Measurements from ENCODE around the gene RGS14. TPM values are rescaled to one million over a fixed set of nuclear protein-coding genes. Genes with fewer than 3 reads are reported as not detected.

RGS14 gene
- total and polyA plus RNA-seq, 2 experiments from 2014 or later, result 23.5 to 37.9 TPM

DNA sequence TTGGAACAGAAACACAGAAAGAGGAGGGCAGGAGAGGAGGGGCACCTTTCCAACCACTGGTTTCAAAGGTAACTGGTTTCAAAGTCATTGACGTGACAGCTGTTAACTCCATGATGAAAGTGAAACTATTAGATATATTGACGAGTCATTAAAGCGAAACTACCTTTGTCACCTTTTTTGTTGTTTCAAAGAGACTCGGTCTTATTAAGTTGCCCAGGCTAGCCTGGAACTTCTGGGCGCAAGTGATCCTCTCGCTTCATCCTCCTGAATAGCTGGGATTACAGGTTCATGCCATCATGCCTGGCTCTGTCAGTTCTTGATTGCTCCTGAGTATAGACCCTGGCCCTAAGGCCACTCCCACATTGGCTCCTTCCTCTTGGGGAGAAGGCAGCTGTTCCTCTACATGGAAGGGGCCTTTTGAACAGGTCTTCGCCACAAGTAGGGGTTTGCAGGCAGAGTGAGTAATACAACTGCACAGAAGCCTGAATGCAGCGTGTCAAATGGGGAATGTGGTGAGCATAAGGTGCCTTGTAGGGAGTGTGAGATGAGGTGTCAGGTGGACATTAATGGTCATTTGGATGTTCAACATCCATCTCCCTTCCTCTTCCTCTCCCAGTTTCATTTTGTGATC is 55.0 kb downstream of the RGS14 start:
- no peak overlapping the region for H2AFZ ChIP-seq
- no peak overlapping the region for H3K27ac ChIP-seq (ENCODE audit: low read depth)
- H3K27me3 Mint-ChIP-seq (ENCODE audit: insufficient read depth, low read depth, poor library complexity), result peaks cover 18% of the 10 kb centered on the region
- no peak overlapping the region for H3K4me2 ChIP-seq
- H3K4me1 ChIP-seq (ENCODE audit: insufficient read depth), result no peaks in the 10 kb centered on the region
- H3K9me2 ChIP-seq (ENCODE audit: insufficient read depth), result peaks cover 7% of the 10 kb centered on the region; the same call in 1 of the 2 replicates
- no peaks in the 10 kb centered on the region for H3K4me1 Mint-ChIP-seq
- no peaks in the 10 kb centered on the region for H3K36me3 ChIP-seq (ENCODE audit: insufficient read depth)
- H3K9me3 Mint-ChIP-seq, result no peaks in the 10 kb centered on the region
- H3K79me2 ChIP-seq (replicated peaks; ENCODE audit: insufficient read depth), result no peaks in the 10 kb centered on the region
- H3F3A ChIP-seq (replicated peaks; ENCODE audit: low read depth), result no peaks in the 10 kb centered on the region
- no peak overlapping the region for H3K27ac Mint-ChIP-seq
- DNase-seq (ENCODE audit: low spot score) (no peak), ATAC-seq (no peak)
- H4K20me1 ChIP-seq (replicated peaks; ENCODE audit: insufficient read depth), result no peaks in the 10 kb centered on the region
- TF ChIP-seq, protein P1, sequence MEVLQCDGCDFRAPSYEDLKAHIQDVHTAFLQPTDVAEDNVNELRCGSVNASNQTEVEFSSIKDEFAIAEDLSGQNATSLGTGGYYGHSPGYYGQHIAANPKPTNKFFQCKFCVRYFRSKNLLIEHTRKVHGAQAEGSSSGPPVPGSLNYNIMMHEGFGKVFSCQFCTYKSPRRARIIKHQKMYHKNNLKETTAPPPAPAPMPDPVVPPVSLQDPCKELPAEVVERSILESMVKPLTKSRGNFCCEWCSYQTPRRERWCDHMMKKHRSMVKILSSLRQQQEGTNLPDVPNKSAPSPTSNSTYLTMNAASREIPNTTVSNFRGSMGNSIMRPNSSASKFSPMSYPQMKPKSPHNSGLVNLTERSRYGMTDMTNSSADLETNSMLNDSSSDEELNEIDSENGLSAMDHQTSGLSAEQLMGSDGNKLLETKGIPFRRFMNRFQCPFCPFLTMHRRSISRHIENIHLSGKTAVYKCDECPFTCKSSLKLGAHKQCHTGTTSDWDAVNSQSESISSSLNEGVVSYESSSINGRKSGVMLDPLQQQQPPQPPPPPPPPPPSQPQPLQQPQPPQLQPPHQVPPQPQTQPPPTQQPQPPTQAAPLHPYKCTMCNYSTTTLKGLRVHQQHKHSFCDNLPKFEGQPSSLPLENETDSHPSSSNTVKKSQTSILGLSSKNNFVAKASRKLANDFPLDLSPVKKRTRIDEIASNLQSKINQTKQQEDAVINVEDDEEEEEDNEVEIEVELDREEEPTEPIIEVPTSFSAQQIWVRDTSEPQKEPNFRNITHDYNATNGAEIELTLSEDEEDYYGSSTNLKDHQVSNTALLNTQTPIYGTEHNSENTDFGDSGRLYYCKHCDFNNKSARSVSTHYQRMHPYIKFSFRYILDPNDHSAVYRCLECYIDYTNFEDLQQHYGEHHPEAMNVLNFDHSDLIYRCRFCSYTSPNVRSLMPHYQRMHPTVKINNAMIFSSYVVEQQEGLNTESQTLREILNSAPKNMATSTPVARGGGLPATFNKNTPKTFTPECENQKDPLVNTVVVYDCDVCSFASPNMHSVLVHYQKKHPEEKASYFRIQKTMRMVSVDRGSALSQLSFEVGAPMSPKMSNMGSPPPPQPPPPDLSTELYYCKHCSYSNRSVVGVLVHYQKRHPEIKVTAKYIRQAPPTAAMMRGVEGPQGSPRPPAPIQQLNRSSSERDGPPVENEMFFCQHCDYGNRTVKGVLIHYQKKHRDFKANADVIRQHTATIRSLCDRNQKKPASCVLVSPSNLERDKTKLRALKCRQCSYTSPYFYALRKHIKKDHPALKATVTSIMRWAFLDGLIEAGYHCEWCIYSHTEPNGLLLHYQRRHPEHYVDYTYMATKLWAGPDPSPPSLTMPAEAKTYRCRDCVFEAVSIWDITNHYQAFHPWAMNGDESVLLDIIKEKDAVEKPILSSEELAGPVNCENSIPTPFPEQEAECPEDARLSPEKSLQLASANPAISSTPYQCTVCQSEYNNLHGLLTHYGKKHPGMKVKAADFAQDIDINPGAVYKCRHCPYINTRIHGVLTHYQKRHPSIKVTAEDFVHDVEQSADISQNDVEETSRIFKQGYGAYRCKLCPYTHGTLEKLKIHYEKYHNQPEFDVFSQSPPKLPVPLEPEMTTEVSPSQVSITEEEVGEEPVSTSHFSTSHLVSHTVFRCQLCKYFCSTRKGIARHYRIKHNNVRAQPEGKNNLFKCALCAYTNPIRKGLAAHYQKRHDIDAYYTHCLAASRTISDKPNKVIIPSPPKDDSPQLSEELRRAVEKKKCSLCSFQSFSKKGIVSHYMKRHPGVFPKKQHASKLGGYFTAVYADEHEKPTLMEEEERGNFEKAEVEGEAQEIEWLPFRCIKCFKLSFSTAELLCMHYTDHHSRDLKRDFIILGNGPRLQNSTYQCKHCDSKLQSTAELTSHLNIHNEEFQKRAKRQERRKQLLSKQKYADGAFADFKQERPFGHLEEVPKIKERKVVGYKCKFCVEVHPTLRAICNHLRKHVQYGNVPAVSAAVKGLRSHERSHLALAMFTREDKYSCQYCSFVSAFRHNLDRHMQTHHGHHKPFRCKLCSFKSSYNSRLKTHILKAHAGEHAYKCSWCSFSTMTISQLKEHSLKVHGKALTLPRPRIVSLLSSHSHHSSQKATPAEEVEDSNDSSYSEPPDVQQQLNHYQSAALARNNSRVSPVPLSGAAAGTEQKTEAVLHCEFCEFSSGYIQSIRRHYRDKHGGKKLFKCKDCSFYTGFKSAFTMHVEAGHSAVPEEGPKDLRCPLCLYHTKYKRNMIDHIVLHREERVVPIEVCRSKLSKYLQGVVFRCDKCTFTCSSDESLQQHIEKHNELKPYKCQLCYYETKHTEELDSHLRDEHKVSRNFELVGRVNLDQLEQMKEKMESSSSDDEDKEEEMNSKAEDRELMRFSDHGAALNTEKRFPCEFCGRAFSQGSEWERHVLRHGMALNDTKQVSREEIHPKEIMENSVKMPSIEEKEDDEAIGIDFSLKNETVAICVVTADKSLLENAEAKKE (CRISPR knock-in tag; IDR thresholded peaks at IDR 0.05), result no peak
- no peak for TF ChIP-seq EZH2phosphoT487 (IDR thresholded peaks at IDR 0.05; ENCODE audit: unreplicated experiment)
- TF ChIP-seq, protein P2, sequence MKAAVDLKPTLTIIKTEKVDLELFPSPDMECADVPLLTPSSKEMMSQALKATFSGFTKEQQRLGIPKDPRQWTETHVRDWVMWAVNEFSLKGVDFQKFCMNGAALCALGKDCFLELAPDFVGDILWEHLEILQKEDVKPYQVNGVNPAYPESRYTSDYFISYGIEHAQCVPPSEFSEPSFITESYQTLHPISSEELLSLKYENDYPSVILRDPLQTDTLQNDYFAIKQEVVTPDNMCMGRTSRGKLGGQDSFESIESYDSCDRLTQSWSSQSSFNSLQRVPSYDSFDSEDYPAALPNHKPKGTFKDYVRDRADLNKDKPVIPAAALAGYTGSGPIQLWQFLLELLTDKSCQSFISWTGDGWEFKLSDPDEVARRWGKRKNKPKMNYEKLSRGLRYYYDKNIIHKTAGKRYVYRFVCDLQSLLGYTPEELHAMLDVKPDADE (IDR thresholded peaks at IDR 0.05), result no peak
- TF ChIP-seq, protein P3, sequence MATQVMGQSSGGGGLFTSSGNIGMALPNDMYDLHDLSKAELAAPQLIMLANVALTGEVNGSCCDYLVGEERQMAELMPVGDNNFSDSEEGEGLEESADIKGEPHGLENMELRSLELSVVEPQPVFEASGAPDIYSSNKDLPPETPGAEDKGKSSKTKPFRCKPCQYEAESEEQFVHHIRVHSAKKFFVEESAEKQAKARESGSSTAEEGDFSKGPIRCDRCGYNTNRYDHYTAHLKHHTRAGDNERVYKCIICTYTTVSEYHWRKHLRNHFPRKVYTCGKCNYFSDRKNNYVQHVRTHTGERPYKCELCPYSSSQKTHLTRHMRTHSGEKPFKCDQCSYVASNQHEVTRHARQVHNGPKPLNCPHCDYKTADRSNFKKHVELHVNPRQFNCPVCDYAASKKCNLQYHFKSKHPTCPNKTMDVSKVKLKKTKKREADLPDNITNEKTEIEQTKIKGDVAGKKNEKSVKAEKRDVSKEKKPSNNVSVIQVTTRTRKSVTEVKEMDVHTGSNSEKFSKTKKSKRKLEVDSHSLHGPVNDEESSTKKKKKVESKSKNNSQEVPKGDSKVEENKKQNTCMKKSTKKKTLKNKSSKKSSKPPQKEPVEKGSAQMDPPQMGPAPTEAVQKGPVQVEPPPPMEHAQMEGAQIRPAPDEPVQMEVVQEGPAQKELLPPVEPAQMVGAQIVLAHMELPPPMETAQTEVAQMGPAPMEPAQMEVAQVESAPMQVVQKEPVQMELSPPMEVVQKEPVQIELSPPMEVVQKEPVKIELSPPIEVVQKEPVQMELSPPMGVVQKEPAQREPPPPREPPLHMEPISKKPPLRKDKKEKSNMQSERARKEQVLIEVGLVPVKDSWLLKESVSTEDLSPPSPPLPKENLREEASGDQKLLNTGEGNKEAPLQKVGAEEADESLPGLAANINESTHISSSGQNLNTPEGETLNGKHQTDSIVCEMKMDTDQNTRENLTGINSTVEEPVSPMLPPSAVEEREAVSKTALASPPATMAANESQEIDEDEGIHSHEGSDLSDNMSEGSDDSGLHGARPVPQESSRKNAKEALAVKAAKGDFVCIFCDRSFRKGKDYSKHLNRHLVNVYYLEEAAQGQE (IDR thresholded peaks at IDR 0.05; ENCODE audit: unreplicated experiment), result no peak
- no peak for TF ChIP-seq NANOG (IDR thresholded peaks at IDR 0.05; ENCODE audit: borderline replicate concordance)
- no peak for TF ChIP-seq CTCF (conservative IDR thresholded peaks at IDR 0.05; ENCODE audit: low read depth in 2 of 2)
- no peak for TF ChIP-seq ZNF114 (CRISPR knock-in tag; IDR thresholded peaks at IDR 0.05)
- TF ChIP-seq EZH2 (IDR thresholded peaks at IDR 0.05; ENCODE audit: low read depth, unreplicated experiment), result no peak
- no peak for TF ChIP-seq CREB1 (CRISPR knock-in tag; IDR thresholded peaks at IDR 0.05; ENCODE audit: low read depth)
- no peak for TF ChIP-seq JUNB (IDR thresholded peaks at IDR 0.05; ENCODE audit: unreplicated experiment)
- no peak for TF ChIP-seq ZNF331 (CRISPR knock-in tag; IDR thresholded peaks at IDR 0.05; ENCODE audit: low read depth)
- TF ChIP-seq STAT1 (IDR thresholded peaks at IDR 0.05; ENCODE audit: unreplicated experiment), result no peak
- TF ChIP-seq POLR2AphosphoS5 (IDR thresholded peaks at IDR 0.05; ENCODE audit: low read depth), result no peak
- H3K4me3 Mint-ChIP-seq, result no peak overlapping the region
- H3K4me3 ChIP-seq, result no peak overlapping the region
- no peaks in the 10 kb centered on the region for H3K36me3 Mint-ChIP-seq (ENCODE audit: low read depth)
- 0 out of 2 replicates have a peak, but pooled peaks cover 12% of the 10 kb centered on the region for H3K27me3 ChIP-seq (ENCODE audit: insufficient read depth)

All from GM23338 (cell line).